Astrocyte of the cerebellum (primary cell): ENCODE measurements around the gene NGDN.

Experiments used
- DNase-seq: peaks from one replicate; pipeline ENCODE4 v3.0.0-alpha.2; 2011; ENCODE audit warnings: low read depth
- H3K4me3 ChIP-seq: 2 replicates; pipeline ENCODE4 v1.5.1; 2011; ENCODE audit warnings: mild to moderate bottlenecking, low read depth, low read length, moderate library complexity
- in situ Hi-C: cut with HindIII; loops from 2 replicates; pipeline ENCODE4 v1.10.0; 2017; ENCODE audit warnings: low sequenced_read_pairs
- TF ChIP-seq, protein P1 (sequence below): IDR thresholded peaks from 2 replicates; pipeline ENCODE4 v1.5.1; 2012; ENCODE audit warnings: low read length, low read depth, moderate library complexity, mild to moderate bottlenecking; ENCODE audit errors: missing control alignments

NGDN gene

DNA sequence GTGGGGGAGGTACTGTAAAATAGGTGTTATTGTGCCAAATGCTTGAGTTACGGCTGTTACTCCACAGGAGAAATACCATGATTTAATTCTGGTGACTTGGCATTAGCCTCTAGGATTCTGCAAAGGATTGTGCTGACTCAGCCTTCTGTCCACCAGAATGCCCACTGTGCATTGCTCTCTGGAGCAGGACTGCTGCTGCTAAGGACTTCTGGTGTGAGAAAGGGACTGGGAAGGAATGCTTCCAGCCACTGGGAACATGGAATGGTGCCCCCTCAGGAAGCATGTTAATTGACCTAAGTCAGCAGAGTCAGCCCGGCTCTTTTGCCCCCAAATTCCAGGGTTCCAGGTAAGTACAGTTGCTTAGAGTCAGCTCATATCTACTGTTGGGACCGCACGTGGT is 49.2 kb downstream of the NGDN start:
- in situ Hi-C loops, result no loop called here
- no peak for DNase-seq
- TF ChIP-seq, protein P1, sequence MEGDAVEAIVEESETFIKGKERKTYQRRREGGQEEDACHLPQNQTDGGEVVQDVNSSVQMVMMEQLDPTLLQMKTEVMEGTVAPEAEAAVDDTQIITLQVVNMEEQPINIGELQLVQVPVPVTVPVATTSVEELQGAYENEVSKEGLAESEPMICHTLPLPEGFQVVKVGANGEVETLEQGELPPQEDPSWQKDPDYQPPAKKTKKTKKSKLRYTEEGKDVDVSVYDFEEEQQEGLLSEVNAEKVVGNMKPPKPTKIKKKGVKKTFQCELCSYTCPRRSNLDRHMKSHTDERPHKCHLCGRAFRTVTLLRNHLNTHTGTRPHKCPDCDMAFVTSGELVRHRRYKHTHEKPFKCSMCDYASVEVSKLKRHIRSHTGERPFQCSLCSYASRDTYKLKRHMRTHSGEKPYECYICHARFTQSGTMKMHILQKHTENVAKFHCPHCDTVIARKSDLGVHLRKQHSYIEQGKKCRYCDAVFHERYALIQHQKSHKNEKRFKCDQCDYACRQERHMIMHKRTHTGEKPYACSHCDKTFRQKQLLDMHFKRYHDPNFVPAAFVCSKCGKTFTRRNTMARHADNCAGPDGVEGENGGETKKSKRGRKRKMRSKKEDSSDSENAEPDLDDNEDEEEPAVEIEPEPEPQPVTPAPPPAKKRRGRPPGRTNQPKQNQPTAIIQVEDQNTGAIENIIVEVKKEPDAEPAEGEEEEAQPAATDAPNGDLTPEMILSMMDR, result no peak
- no peak overlapping the region for H3K4me3 ChIP-seq

DNA sequence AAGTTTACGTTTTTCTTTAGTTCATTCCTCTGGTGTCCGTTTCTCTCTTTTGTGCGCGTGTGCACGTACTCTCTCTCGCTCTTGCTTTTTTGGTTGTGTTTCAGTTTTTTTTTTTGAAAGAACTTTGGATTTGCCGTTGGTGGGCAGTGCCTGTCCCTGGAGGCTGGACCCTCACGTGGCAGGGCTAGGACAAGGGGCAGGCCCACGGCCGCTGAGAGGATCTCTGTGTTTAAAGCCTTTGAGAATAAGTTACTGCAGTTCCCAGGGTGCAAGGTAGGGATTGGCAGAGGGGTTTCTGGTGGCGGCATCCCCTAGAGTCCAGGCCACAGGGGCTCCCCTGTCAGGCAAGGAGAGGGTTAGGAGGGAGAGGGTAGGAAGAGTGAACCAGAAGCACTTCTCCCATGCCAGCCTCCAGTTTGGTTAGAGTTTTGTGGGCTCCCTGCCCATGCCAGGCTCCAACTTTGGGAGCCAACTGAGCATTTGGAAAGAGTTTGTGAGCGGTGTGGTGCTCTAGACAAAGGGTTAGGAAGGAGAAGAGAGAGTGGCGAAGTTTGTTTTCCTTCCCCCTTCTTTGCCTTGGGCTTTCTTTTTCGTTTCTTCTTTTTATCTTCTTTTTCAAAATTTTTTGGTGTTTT is 51.5 kb downstream of the NGDN start:
- DNase-seq, result no peak
- no peak overlapping the region for H3K4me3 ChIP-seq
- TF ChIP-seq, protein P1, result no peak
- in situ Hi-C loops, result no loop called here

DNA sequence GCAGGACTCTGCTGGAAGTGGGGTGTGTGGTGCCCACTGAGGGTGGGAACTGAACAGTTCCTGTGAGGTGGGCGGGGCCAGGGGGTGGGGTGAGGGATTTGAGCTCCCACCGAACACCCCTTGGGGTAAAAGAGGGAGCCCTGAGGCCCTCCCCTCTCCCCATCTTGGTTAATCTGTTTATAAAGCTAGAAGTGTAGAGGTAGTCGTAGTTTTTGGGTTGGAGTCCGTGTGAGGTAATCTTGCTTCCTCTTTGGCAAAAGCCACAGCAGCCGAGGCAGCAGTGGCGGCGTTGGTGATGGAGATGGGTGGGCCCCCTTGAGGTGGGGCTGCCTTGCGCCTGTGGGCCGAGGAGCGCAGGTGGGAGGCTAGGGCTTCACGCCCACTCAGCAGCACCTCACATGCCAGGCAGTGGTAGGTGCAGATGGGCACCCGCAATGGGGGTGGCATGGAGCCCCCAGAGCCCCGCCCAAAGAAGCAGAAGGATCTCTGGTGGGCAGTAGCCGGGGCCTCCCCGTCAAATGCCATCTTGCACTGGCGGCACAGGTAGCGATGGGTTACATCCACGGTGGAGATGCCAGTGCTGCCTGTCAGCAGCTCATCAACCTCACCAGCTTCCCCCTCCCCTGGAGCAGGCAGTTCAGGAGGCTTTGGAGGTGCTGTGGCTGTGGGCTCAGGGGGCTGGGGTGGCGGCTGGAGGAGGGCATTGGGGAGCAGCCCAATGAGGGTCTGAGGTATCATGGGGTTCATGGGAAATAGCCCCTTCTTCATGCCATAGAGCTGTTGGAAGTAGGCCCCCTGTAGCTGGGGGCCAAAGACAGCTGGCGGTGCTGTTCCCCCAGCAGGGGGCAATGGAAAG is 52.5 kb downstream of the NGDN start:
- in situ Hi-C loops, result no loop called here
- no peak for DNase-seq
- TF ChIP-seq, protein P1, result no peak

DNA sequence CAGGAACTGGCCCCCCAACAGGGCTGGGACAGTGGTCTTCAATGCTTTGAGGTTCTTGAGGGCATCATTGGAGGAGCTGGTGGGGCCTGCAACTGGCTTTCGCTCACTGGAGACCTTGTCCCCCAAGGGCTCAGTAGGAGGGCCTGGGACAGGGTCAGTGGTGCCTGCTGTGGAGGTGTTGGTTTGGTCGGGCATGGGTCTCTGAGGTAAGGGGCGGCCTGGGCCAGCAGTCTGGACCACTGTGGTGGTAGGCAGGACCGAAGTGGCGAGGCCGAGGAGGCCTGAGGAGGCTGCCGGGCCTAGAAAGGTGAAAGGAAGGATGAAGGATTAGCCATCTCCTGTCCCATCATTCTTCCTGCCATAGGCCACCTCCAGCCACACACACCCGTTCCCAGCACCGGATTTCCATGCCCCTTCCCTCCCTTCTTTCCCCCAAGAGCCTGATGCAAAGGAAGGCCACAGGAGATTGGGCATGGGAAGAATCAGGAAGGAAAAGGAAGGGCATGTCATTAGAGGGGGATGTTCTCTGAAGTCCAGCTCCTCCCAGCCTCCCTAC is 53.2 kb downstream of the NGDN start:
- TF ChIP-seq, protein P1, result no peak
- in situ Hi-C loops, result no loop called here
- no peak for DNase-seq
- H3K4me3 ChIP-seq, result no peak overlapping the region

More for the DNA sequence above, 52.5 kb downstream of the NGDN start:
- H3K4me3 ChIP-seq, result no peak overlapping the region

DNA sequence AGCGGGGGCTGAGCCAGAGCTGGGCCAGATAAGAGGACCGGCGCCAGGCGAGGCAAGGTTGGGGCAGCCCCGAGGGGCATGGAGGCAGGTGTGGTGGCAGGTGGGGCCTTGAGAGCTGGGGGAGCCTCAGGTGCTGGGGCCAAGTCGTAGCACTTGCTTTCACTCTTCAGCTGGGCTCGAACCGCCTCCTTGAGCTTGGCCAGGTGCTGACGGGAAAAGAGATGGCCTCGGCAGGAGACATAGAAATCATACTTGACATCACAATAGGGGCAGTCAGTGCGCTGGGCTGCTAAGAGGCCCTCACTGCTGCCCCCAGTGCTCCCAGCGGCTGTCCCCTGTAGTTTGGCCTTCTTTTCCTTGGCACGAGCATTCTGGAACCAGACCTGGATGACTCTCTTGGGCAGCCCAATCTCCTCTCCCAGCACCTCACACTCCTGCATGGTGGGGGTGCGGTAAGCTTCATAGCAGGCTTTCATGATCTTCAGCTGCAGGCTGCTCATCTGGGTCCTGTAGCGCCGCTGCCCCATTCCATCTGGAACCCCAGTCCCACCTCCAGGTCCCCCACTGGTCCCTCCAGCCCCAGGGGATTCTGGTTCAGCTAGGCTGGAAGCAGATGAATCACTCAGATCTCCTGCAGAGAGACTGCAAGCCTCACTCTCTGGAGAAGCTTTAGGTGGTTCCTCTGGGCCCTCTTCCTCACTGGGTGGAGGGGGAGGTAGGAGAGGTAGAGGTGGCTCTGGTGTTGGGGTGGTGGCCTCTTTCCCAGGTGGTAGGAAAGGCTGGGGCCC is 53.9 kb downstream of the NGDN start:
- no peak overlapping the region for H3K4me3 ChIP-seq
- in situ Hi-C loops, result no loop called here

More for the DNA sequence above, 53.9 kb downstream of the NGDN start:
- TF ChIP-seq, protein P1, result no peak
- no peak for DNase-seq
